ENCODE results near the gene MSX2.

MSX2 gene

GRCh38 chr5:174777583-174777982 is 53.2 kb downstream of the MSX2 start:
- no peak for DNase-seq

Measured in effector CD4-positive, alpha-beta T cell (primary cell).